Endothelial cell of umbilical vein (primary cell): Measurements from ENCODE around the gene SPATA2L. TPM values are rescaled to one million over a fixed set of nuclear protein-coding genes. Genes with fewer than 3 reads are reported as not detected.

Source experiments
- BruUV-seq: library from RNA; stranded (reverse); fragments of 400-500 nt; replicated peaks from 2 replicates; lab custom pipeline; 2021; lab: Mats Ljungman, UMichigan
- CTCF ChIA-PET: fragments of 300-600, 350-600 bp; sonication (Branson Sonifier 250); formaldehyde crosslinking; loops from one replicate; lab custom pipeline; 2021; ENCODE audit warnings: antibody characterized with exemption, inconsistent platforms; lab: Charles Lee
- POLR2A ChIA-PET: fragments of 300-600, 350-600 bp; sonication (Branson Sonifier 250); formaldehyde crosslinking; loops from one replicate; lab custom pipeline; 2021; ENCODE audit warnings: antibody characterized with exemption, inconsistent platforms; lab: Charles Lee
- DNase-seq: peaks from one replicate; pipeline ENCODE4 v3.0.0-alpha.2; 2011; ENCODE audit warnings: low read depth, low spot score
- FAIRE-seq: peaks from 2 replicates; lab custom pipeline; 2011; peaks lifted over from hg19 to GRCh38; lab: Jason Lieb, UNC
- H2AFZ ChIP-seq: 2 replicates; pipeline ENCODE4 v1.6.0; 2012; ENCODE audit warnings: low read depth, low read length, control low read depth, inconsistent platforms
- H3K27ac ChIP-seq: 2 replicates; pipeline ENCODE4 v1.5.1; 2011; ENCODE audit warnings: low read depth, mild to moderate bottlenecking, control low read depth, low read length, moderate library complexity; ENCODE audit not compliant: insufficient read depth
- H3K27me3 ChIP-seq, 2 experiments: 2 replicates each; pipeline versions ENCODE4 v1.6.0 to v1.6.1; 2011; ENCODE audit warnings: low read length in 2 of 2, mixed read lengths in 1 of 2; ENCODE audit not compliant: control insufficient read depth in 2 of 2, insufficient read depth in 2 of 2
- H3K36me3 ChIP-seq, 2 experiments: 2 replicates in 1 of 2; 3 replicates in 1 of 2; pipeline ENCODE4 v1.5.1; 2011; ENCODE audit warnings: low read length in 2 of 2, mild to moderate bottlenecking in 1 of 2, moderate library complexity in 1 of 2; ENCODE audit not compliant: control insufficient read depth in 2 of 2, insufficient read depth in 2 of 2; ENCODE audit errors: extremely low read depth in 1 of 2
- H3K4me1 ChIP-seq: 3 replicates; pipeline ENCODE4 v1.5.1; 2011; ENCODE audit warnings: mild to moderate bottlenecking, low read length; ENCODE audit not compliant: control insufficient read depth, insufficient read depth; ENCODE audit errors: extremely low read depth
- H3K4me2 ChIP-seq: 2 replicates; pipeline ENCODE4 v1.6.1; 2011; ENCODE audit warnings: low read length, control low read depth, mixed read lengths; ENCODE audit not compliant: insufficient read depth
- H3K4me3 ChIP-seq, 3 experiments: fragments of 200-600 bp in 1 of 3; sonication (generic), shearing (Covaris generic) in 1 of 3; replicated peaks in 1 of 3; 2 replicates each; pipeline ENCODE4 v1.5.1; 2011 to 2016; ENCODE audit warnings: control low read depth in 3 of 3, low read length in 3 of 3, mild to moderate bottlenecking in 2 of 3, inconsistent platforms in 1 of 3, low read depth in 1 of 3, moderate library complexity in 1 of 3; ENCODE audit not compliant: insufficient read depth in 1 of 3
- H3K79me2 ChIP-seq: 2 replicates; pipeline ENCODE4 v1.6.0; 2012; ENCODE audit warnings: low read length, inconsistent platforms; ENCODE audit not compliant: control insufficient read depth, insufficient read depth
- H3K9ac ChIP-seq: replicated peaks from 2 replicates; pipeline ENCODE3; 2011; ENCODE audit warnings: low read length, control low read depth; ENCODE audit not compliant: insufficient read depth; ENCODE audit errors: extremely low read depth
- H3K9me1 ChIP-seq: replicated peaks from 3 replicates; pipeline ENCODE4 v1.6.0; 2011; ENCODE audit warnings: mild to moderate bottlenecking, low read length; ENCODE audit not compliant: control insufficient read depth, insufficient read depth; ENCODE audit errors: extremely low read depth
- H3K9me3 ChIP-seq: replicated peaks from 2 replicates; pipeline ENCODE4 v1.5.1; 2012; ENCODE audit warnings: low read length, inconsistent platforms; ENCODE audit not compliant: control insufficient read depth, insufficient read depth
- H4K20me1 ChIP-seq: replicated peaks from 2 replicates; pipeline ENCODE3; 2011; ENCODE audit warnings: mild to moderate bottlenecking, low read length; ENCODE audit not compliant: control insufficient read depth, insufficient read depth; ENCODE audit errors: extremely low read depth
- EZH2 ChIP-seq: IDR thresholded peaks from 2 replicates; pipeline ENCODE4 v1.6.1; 2012; ENCODE audit warnings: borderline replicate concordance, low read depth, mild to moderate bottlenecking, moderate library complexity, low read length, inconsistent platforms; ENCODE audit not compliant: severe bottlenecking
- FOS ChIP-seq: IDR thresholded peaks from 2 replicates; pipeline ENCODE4 v1.6.1; 2011; ENCODE audit warnings: mild to moderate bottlenecking, low read length, moderate library complexity, borderline replicate concordance; ENCODE audit not compliant: insufficient read depth
- GATA2 ChIP-seq: IDR thresholded peaks from 2 replicates; pipeline ENCODE4 v1.7.0; 2011; ENCODE audit warnings: low read depth, mild to moderate bottlenecking, moderate library complexity, mixed read lengths, low read length; ENCODE audit not compliant: insufficient read length, insufficient read depth
- JUN ChIP-seq: IDR thresholded peaks from 2 replicates; pipeline ENCODE4 v1.6.1; 2011; ENCODE audit warnings: borderline replicate concordance, low read depth; ENCODE audit not compliant: insufficient read length, insufficient read depth
- MAX ChIP-seq: IDR thresholded peaks from 2 replicates; pipeline ENCODE4 v1.6.1; 2011; ENCODE audit not compliant: insufficient read depth, insufficient read length
- MYC ChIP-seq: IDR thresholded peaks from one replicate; pipeline ENCODE4 v1.6.1; 2011; ENCODE audit warnings: mild to moderate bottlenecking, low read depth, low read length
- POLR2A ChIP-seq: IDR thresholded peaks from 2 replicates; pipeline ENCODE4 v1.6.1; 2012; ENCODE audit warnings: low read depth, mild to moderate bottlenecking, control low read depth, low read length
- POLR2AphosphoS5 ChIP-seq: IDR thresholded peaks from 2 replicates; pipeline ENCODE4 v1.6.1; 2012; ENCODE audit warnings: low read depth, mild to moderate bottlenecking, control low read depth, low read length, moderate library complexity; ENCODE audit not compliant: insufficient read depth
- dilution Hi-C: fragments of 300-500 bp; cut with MboI; formaldehyde crosslinking; loops from one replicate; pipeline ENCODE4 v1.15.0; 2019; ENCODE audit warnings: low sequenced_read_pairs; ENCODE audit not compliant: extremely low pct_ligation_motif_present
- intact Hi-C: fragments of 100-400 bp; cut with micrococcal nuclease; formaldehyde crosslinking; loops from one replicate; pipeline ENCODE4 v1.10.0; 2022
- polyA plus RNA-seq, 4 experiments: library from polyadenylated mRNA; depleted of rRNA in 3 of 4; stranded (reverse) in 3 of 4; unstranded in 1 of 4; fragments of >200 nt; gene quantifications; 2 replicates each; pipeline versions ENCODE4 v1.2.1 to v1.2.3, GENCODE V29; 2011 to 2012; ENCODE audit warnings: missing spikeins in 1 of 4
- total RNA-seq: library from RNA; stranded (reverse); gene quantifications from 2 replicates; pipeline ENCODE4 v1.2.3, GENCODE V29; 2021
- TF ChIP-seq, protein P1 (sequence below), 2 donors: IDR thresholded peaks; 1 replicate in 1 of 2; 2 replicates in 1 of 2; pipeline ENCODE4 v1.5.1; 2011; ENCODE audit warnings: low read length in 2 of 2, mild to moderate bottlenecking in 2 of 2, moderate library complexity in 2 of 2, control low read depth in 1 of 2, inconsistent platforms in 1 of 2, low read depth in 1 of 2; ENCODE audit not compliant: insufficient read depth in 1 of 2; ENCODE audit errors: extremely low read depth in 1 of 2

SPATA2L gene
- total and polyA plus RNA-seq, 2 donors (not counting 3 experiments of a cell fraction or from before 2014, with no cell fraction given) = 7.3 to 7.4 TPM

GRCh38 chr16:89688395-89688794 lies 13.1 kb downstream of the SPATA2L start:
- no peak for DNase-seq
- dilution Hi-C loops = no loop called here
- peaks cover 9% of the 10 kb centered on the region for H3K79me2 ChIP-seq
- intact Hi-C loops = no loop called here
- TF ChIP-seq FOS (no peak), GATA2 (no peak), JUN (no peak), EZH2 (no peak), POLR2A (no peak), MAX (no peak), MYC (no peak), POLR2AphosphoS5 (no peak)
- TF ChIP-seq, protein P1, sequence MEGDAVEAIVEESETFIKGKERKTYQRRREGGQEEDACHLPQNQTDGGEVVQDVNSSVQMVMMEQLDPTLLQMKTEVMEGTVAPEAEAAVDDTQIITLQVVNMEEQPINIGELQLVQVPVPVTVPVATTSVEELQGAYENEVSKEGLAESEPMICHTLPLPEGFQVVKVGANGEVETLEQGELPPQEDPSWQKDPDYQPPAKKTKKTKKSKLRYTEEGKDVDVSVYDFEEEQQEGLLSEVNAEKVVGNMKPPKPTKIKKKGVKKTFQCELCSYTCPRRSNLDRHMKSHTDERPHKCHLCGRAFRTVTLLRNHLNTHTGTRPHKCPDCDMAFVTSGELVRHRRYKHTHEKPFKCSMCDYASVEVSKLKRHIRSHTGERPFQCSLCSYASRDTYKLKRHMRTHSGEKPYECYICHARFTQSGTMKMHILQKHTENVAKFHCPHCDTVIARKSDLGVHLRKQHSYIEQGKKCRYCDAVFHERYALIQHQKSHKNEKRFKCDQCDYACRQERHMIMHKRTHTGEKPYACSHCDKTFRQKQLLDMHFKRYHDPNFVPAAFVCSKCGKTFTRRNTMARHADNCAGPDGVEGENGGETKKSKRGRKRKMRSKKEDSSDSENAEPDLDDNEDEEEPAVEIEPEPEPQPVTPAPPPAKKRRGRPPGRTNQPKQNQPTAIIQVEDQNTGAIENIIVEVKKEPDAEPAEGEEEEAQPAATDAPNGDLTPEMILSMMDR (IDR thresholded peaks at IDR 0.05; ENCODE audit: extremely low read depth in 1 of 2, insufficient read depth in 1 of 2, low read depth in 1 of 2, low read length in 2 of 2) = no peak
- H3K4me1 ChIP-seq = peaks cover 4% of the 10 kb centered on the region
- H3K9ac ChIP-seq = no peak overlapping the region
- H3K27me3 ChIP-seq = no peaks in the 10 kb centered on the region
- H2AFZ ChIP-seq = no peak overlapping the region
- no peaks in the 10 kb centered on the region for H4K20me1 ChIP-seq
- peaks cover 3 to 18% of the 10 kb centered on the region in 2 experiments for H3K36me3 ChIP-seq
- no peak overlapping the region for H3K4me3 ChIP-seq
- BruUV-seq = no TSS peak
- H3K27ac ChIP-seq = no peak overlapping the region
- H3K4me2 ChIP-seq = no peak overlapping the region
- no peaks in the 10 kb centered on the region for H3K9me3 ChIP-seq
- no peaks in the 10 kb centered on the region for H3K9me1 ChIP-seq
- POLR2A ChIA-PET = no interaction called here
- CTCF ChIA-PET = no interaction called here
- FAIRE-seq = no peak
